Measurements from ENCODE around the gene KHDC1L. TPM values are rescaled to one million over a fixed set of nuclear protein-coding genes. Genes with fewer than 3 reads are reported as not detected.

KHDC1L gene
- total RNA-seq, 1 experiment from 2014 or later: not detected

- DNase-seq: no peak
- Histone ChIP-seq H2BK12ac (ENCODE audit: insufficient read length, low read depth, low read length) (no peak overlapping the region), H3K56ac (ENCODE audit: insufficient read length, low read depth, low read length) (no peak overlapping the region), H3K79me2 (ENCODE audit: insufficient read depth, low read length) (no peaks in the 10 kb centered on the region), H3T11ph (ENCODE audit: low read length) (no peak overlapping the region), H3K23me2 (ENCODE audit: insufficient read length, low read depth, low read length, poor library complexity, severe bottlenecking) (no peaks in the 10 kb centered on the region), H2BK5ac (ENCODE audit: insufficient read length, low read length) (no peak overlapping the region), H3K4me1 (ENCODE audit: insufficient read depth, low read length) (no peaks in the 10 kb centered on the region), H2AK5ac (ENCODE audit: insufficient read length, low read length) (no peak overlapping the region), H3K4me2 (ENCODE audit: insufficient read depth, insufficient read length, low read length) (no peak overlapping the region), H4K8ac (replicated peaks; ENCODE audit: insufficient read length, low read depth, low read length) (no peak overlapping the region), H3K9me3 (ENCODE audit: control insufficient read depth, low read depth, low read length) (no peaks in the 10 kb centered on the region), H2BK15ac (ENCODE audit: low read depth, low read length) (no peak overlapping the region), H3K27ac (ENCODE audit: insufficient read length, low read depth, low read length) (no peak overlapping the region), H4K5ac (ENCODE audit: insufficient read length, low read depth, low read length) (no peak overlapping the region), H2BK20ac (ENCODE audit: low read depth, low read length, poor library complexity, severe bottlenecking) (no peak overlapping the region), H3K23ac (ENCODE audit: insufficient read length, low read depth, low read length) (no peak overlapping the region), H3K9ac (ENCODE audit: extremely low read depth, insufficient read length, low read length) (no peak overlapping the region), H3K18ac (ENCODE audit: insufficient read length, low read depth, low read length) (no peak overlapping the region), H3K27me3 (ENCODE audit: insufficient read depth, low read length) (no peaks in the 10 kb centered on the region), H3K14ac (ENCODE audit: insufficient read depth, low read length) (no peak overlapping the region), H4K20me1 (ENCODE audit: control insufficient read depth, insufficient read depth, insufficient read length) (no peaks in the 10 kb centered on the region), H2BK120ac (ENCODE audit: low read depth, low read length, poor library complexity, severe bottlenecking) (no peak overlapping the region), H2AFZ (ENCODE audit: low read length) (no peak overlapping the region), H4K91ac (ENCODE audit: insufficient read length, low read depth, low read length) (no peak overlapping the region), H3K4ac (ENCODE audit: low read depth, low read length) (no peak overlapping the region), H3K79me1 (ENCODE audit: insufficient read depth, low read depth, low read length, poor library complexity, severe bottlenecking) (no peaks in the 10 kb centered on the region)
- Mint-ChIP-seq H3K9me3 (no peaks in the 10 kb centered on the region), H3K27me3 (ENCODE audit: low read depth) (no peaks in the 10 kb centered on the region), H3K4me1 (peaks cover 0 to 7% of the 10 kb centered on the region in 2 experiments; a peak in 1 of 4 replicates), H3K4me3 (no peak overlapping the region), H3K27ac (no peak overlapping the region), H3K36me3 (ENCODE audit: insufficient read depth in 1 of 3, low read depth in 3 of 3) (no peaks in the 10 kb centered on the region)
- no peak for TF ChIP-seq CTCF (conservative IDR thresholded peaks at IDR 0.05)
- WGBS (ENCODE audit: extremely low coverage, insufficient read length, low lambda C conversion rate): no CpG with 5 or more reads among the region's 4 CpGs
Observed at GRCh38 chr6:73240730-73241129, 15.4 kb upstream of the KHDC1L start.

Data from H9 (cell line).